ENCODE measurements around the gene BABAM2.

BABAM2 gene

DNA sequence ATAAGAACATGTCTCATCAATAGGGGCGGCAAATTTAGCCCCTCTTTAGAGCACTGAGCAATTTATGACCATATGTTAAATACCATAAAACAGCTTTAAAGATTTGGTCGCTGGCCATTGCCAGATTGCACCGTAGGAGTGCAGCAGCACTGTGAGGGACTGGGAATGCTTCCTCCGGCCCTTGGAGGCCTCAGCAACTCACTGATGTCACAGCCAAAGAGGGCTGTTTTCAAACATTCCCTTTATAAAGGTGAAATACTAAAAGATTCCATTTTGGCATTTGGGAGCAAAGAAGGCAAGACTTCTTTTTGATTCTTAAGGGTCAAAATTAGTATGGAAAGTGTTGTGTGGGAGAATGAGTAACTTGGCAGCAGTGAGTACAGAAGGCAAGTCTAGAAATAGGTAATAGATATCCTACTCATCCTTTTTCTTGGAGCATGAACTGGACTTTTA is 63.7 kb downstream of the BABAM2 start:
- TF ChIP-seq, protein P1, sequence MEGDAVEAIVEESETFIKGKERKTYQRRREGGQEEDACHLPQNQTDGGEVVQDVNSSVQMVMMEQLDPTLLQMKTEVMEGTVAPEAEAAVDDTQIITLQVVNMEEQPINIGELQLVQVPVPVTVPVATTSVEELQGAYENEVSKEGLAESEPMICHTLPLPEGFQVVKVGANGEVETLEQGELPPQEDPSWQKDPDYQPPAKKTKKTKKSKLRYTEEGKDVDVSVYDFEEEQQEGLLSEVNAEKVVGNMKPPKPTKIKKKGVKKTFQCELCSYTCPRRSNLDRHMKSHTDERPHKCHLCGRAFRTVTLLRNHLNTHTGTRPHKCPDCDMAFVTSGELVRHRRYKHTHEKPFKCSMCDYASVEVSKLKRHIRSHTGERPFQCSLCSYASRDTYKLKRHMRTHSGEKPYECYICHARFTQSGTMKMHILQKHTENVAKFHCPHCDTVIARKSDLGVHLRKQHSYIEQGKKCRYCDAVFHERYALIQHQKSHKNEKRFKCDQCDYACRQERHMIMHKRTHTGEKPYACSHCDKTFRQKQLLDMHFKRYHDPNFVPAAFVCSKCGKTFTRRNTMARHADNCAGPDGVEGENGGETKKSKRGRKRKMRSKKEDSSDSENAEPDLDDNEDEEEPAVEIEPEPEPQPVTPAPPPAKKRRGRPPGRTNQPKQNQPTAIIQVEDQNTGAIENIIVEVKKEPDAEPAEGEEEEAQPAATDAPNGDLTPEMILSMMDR (IDR thresholded peaks at IDR 0.05; ENCODE audit: extremely low read depth, missing control alignments): no peak
- no peak for DNase-seq (ENCODE audit: low spot score)

DNA sequence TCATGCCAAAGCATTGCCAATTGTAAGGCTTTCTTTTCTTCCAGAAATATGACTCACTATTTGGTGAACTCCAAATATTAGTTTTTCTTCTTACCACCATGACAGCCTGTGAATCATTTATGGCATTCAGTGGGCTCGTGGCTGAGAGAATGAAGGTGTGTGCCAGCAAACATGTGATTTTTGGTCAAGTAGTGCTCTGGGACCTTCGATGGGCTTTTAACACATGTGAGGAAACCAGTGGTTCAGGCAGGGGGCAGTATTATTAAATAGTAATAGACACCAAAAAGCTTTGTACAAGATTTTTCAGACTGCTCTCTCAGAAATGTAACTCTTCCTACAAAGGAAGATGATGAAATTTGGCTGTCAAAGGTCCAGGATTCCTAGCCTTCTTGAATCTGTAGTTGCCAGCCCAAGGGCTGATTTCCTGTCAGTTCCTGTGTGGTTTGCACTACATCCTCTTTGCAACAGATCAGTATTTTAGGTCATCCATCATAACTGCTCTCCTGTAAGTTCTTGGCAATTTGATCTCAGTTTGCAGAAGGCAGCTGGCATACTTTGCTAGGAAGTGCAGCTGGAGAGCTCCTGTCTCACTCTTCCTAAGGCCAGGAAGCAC is 64.3 kb downstream of the BABAM2 start:
- no peak for DNase-seq (ENCODE audit: low spot score)
- TF ChIP-seq, protein P1 (IDR thresholded peaks at IDR 0.05; ENCODE audit: extremely low read depth, missing control alignments): no peak

DNA sequence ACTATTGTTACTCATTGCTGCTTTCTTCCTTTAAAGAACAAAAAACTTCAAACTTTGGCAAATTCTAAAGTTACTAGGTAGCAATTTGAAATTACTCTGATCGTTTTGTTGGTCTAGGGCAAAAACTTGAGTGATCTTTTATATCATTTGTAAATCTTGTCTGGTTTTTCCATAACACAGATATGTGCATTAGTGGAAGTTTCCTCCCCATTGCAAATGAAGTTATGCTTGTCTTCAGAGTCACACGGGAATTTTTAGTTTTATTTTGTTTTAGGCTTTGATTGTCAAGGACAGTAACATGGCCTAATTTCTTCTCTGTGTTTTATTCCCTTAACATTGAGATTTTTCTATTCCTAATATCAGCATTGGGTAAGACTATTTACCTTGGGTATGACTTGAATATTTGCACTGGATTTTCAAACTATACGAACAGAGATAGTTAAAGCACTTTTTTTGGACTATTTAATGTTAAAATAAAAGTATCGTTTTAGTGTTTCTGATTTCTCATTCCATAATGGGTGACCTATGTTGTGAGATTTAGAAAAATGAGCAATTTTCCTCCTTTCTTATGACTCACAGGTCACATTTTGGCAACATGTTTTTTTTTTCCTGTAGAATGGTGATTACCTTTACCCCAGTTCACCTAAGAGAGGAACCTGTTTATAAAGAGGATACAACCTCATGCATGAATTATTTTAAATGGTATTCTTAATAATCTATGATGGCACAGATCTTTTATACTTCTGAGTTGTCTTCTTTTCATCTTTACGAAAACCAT is 65.0 kb downstream of the BABAM2 start:
- TF ChIP-seq, protein P1 (IDR thresholded peaks at IDR 0.05; ENCODE audit: extremely low read depth, missing control alignments): no peak
- DNase-seq (ENCODE audit: low spot score): no peak

DNA sequence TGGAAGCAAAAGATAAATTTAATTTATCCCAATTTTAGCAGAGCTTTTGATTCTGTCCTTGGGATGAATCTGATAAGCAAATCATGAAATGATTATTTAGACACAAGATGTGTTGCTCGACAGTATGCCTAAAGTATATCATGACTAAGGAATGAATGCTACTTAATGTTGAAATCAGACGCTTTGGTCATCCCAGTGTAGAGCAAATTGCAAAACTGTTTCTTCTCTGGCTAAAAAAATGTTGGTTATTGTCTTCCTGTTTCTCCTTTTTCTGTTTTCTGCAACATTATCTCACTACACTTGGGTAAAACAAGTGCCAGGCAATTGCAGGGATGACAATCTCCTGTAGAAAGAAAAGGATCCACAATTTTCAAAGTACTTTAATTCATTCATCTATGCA is 66.4 kb downstream of the BABAM2 start:
- TF ChIP-seq, protein P1 (IDR thresholded peaks at IDR 0.05; ENCODE audit: extremely low read depth, missing control alignments): no peak
- DNase-seq (ENCODE audit: low spot score): no peak

DNA sequence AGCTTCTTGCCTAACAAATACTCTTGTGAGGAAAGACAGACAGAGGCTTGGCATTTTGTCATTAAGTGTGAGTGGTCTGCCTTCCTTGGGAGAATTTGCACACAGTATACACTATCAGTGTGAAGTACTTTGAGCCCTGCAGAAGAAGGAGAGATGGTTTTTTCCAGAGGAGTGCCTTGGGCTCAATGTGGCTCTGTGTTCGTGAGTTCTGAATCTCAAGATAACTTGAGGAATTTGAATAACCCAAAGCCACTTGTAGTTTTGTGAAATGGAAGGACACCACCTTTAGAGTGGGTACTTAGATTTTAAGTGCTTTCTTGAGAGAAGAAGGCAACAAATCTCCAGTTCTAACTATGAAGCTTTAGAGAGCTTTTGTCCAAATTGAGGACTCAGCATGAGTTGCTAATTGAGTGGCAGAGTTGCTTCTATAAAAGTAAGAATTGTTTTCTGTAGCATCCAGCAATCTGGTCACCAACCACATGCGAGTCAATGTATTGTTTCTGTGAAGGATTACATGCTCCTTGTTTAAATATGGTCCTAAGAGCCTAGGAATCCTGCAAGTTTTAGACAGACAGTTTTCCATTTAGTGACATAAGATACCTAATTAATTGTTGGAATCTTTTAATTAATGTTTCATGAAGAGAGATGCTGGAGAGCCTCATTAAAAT is 68.3 kb downstream of the BABAM2 start:
- TF ChIP-seq, protein P1 (IDR thresholded peaks at IDR 0.05; ENCODE audit: extremely low read depth, missing control alignments): no peak
- no peak for DNase-seq (ENCODE audit: low spot score)

DNA sequence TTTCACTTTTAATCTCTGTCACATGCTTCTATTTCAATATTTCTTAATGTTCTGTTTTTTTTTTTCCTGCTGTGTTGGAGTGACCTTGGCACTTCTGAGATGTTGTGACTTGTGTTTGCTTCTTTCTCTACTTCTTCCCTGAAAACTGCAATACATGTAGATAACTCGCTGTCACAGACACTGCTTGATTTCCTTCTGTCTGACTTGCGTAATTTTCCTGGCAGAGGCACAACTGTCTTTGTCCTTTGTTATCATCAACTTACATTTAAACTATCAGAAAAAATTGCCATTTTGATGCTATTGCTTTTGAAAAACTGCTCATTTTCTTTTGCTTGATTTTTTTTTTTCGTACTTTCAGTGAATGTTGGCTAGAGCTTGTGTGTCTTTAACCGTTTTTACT is 69.0 kb downstream of the BABAM2 start:
- TF ChIP-seq, protein P1 (IDR thresholded peaks at IDR 0.05; ENCODE audit: extremely low read depth, missing control alignments): no peak
- DNase-seq (ENCODE audit: low spot score): no peak
